Measurements from ENCODE around the gene GATA1. TPM values are rescaled to one million over a fixed set of nuclear protein-coding genes. Genes with fewer than 3 reads are reported as not detected.
A peak's percentile ranks its signal among the peaks of the same experiment; 100 is the strongest.

Gene GATA1
- total RNA-seq, 1 experiment from 2014 or later, result not detected

GRCh38 chrX:48786825-48787504 is 575 bp downstream of the GATA1 start:
- no peaks in the 10 kb centered on the region for H3K36me3 ChIP-seq (ENCODE audit: control insufficient read depth, insufficient read depth, low read length)
- H3K4me1 Mint-ChIP-seq (ENCODE audit: low read depth, unreplicated experiment), result peaks cover 6% of the 10 kb centered on the region
- H3K4me1 ChIP-seq, result no peaks in the 10 kb centered on the region
- TF ChIP-seq, protein P1, sequence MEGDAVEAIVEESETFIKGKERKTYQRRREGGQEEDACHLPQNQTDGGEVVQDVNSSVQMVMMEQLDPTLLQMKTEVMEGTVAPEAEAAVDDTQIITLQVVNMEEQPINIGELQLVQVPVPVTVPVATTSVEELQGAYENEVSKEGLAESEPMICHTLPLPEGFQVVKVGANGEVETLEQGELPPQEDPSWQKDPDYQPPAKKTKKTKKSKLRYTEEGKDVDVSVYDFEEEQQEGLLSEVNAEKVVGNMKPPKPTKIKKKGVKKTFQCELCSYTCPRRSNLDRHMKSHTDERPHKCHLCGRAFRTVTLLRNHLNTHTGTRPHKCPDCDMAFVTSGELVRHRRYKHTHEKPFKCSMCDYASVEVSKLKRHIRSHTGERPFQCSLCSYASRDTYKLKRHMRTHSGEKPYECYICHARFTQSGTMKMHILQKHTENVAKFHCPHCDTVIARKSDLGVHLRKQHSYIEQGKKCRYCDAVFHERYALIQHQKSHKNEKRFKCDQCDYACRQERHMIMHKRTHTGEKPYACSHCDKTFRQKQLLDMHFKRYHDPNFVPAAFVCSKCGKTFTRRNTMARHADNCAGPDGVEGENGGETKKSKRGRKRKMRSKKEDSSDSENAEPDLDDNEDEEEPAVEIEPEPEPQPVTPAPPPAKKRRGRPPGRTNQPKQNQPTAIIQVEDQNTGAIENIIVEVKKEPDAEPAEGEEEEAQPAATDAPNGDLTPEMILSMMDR (IDR thresholded peaks at IDR 0.05; ENCODE audit: insufficient read depth in 1 of 2, low read depth in 1 of 2, low read length in 1 of 2, severe bottlenecking in 1 of 2, unreplicated experiment in 1 of 2), result no peak
- no peaks in the 10 kb centered on the region for H3K27me3 ChIP-seq (replicated peaks; ENCODE audit: control insufficient read depth, insufficient read depth, low read length)
- BruUV-seq (replicated peaks), result no TSS peak
- H3K27me3 Mint-ChIP-seq (ENCODE audit: insufficient read depth, unreplicated experiment), result no peaks in the 10 kb centered on the region
- intact Hi-C loops (cut with micrococcal nuclease; ENCODE audit: unreplicated experiment), result no loop called here
- H3K36me3 Mint-ChIP-seq (ENCODE audit: insufficient read depth, unreplicated experiment), result peaks cover 6% of the 10 kb centered on the region
- no peak overlapping the region for H3K27ac Mint-ChIP-seq (ENCODE audit: unreplicated experiment)
- no peak overlapping the region for H3K4me3 ChIP-seq (ENCODE audit: low read depth, low read length)
- CTCF ChIA-PET, result no interaction called here
- H3K9me3 ChIP-seq, result no peaks in the 10 kb centered on the region
- H3K9me3 Mint-ChIP-seq (ENCODE audit: unreplicated experiment), result no peaks in the 10 kb centered on the region
- POLR2A ChIA-PET, result no interaction called here
- no peak for DNase-seq
- no peak overlapping the region for H3K4me3 Mint-ChIP-seq (ENCODE audit: unreplicated experiment)

- H3K27ac Mint-ChIP-seq (ENCODE audit: unreplicated experiment), result no peak overlapping the region
- ChIA-PET CTCF (no interaction called here), POLR2A (no interaction called here)
- no peaks in the 10 kb centered on the region for H3K27me3 Mint-ChIP-seq (ENCODE audit: insufficient read depth, unreplicated experiment)
- Histone ChIP-seq H3K27me3 (replicated peaks; ENCODE audit: control insufficient read depth, insufficient read depth, low read length) (no peaks in the 10 kb centered on the region), H3K4me3 (ENCODE audit: low read depth, low read length) (no peak overlapping the region), H3K4me1 (no peaks in the 10 kb centered on the region), H3K36me3 (ENCODE audit: control insufficient read depth, insufficient read depth, low read length) (no peaks in the 10 kb centered on the region), H3K9me3 (no peaks in the 10 kb centered on the region)
- H3K36me3 Mint-ChIP-seq (ENCODE audit: insufficient read depth, unreplicated experiment), result peaks cover 6% of the 10 kb centered on the region
- intact Hi-C loops (cut with micrococcal nuclease; ENCODE audit: unreplicated experiment), result no loop called here
- DNase-seq, result no peak
- BruUV-seq (replicated peaks), result no TSS peak
- TF ChIP-seq, protein P1 (IDR thresholded peaks at IDR 0.05; ENCODE audit: insufficient read depth in 1 of 2, low read depth in 1 of 2, low read length in 1 of 2, severe bottlenecking in 1 of 2, unreplicated experiment in 1 of 2), result no peak
- no peak overlapping the region for H3K4me3 Mint-ChIP-seq (ENCODE audit: unreplicated experiment)
- H3K9me3 Mint-ChIP-seq (ENCODE audit: unreplicated experiment), result no peaks in the 10 kb centered on the region
- peaks cover 6% of the 10 kb centered on the region for H3K4me1 Mint-ChIP-seq (ENCODE audit: low read depth, unreplicated experiment)
These were observed 1.4 kb downstream of the GATA1 start for GRCh38 chrX:48787505-48788443.

- H3K36me3 ChIP-seq (ENCODE audit: control insufficient read depth, insufficient read depth, low read length), result no peaks in the 10 kb centered on the region
- peaks cover 4% of the 10 kb centered on the region for H3K4me1 ChIP-seq
- POLR2A ChIA-PET, result no interaction called here
- Mint-ChIP-seq H3K4me3 (ENCODE audit: unreplicated experiment) (no peak overlapping the region), H3K36me3 (ENCODE audit: insufficient read depth, unreplicated experiment) (peaks cover 6% of the 10 kb centered on the region), H3K27ac (ENCODE audit: unreplicated experiment) (peak overlapping the region; percentile 22), H3K9me3 (ENCODE audit: unreplicated experiment) (no peaks in the 10 kb centered on the region), H3K27me3 (ENCODE audit: insufficient read depth, unreplicated experiment) (no peaks in the 10 kb centered on the region), H3K4me1 (ENCODE audit: low read depth, unreplicated experiment) (peaks cover 12% of the 10 kb centered on the region)
- H3K9me3 ChIP-seq, result no peaks in the 10 kb centered on the region
- H3K27me3 ChIP-seq (replicated peaks; ENCODE audit: control insufficient read depth, insufficient read depth, low read length), result no peaks in the 10 kb centered on the region
- intact Hi-C loops (cut with micrococcal nuclease; ENCODE audit: unreplicated experiment), result no loop called here
- DNase-seq, result no peak
- TF ChIP-seq, protein P1 (IDR thresholded peaks at IDR 0.05; ENCODE audit: insufficient read depth in 1 of 2, low read depth in 1 of 2, low read length in 1 of 2, severe bottlenecking in 1 of 2, unreplicated experiment in 1 of 2), result no peak
- no peak overlapping the region for H3K4me3 ChIP-seq (ENCODE audit: low read depth, low read length)
- no TSS peak for BruUV-seq (replicated peaks)
- CTCF ChIA-PET, result no interaction called here
These were observed 3.2 kb downstream of the GATA1 start for GRCh38 chrX:48789366-48790220.
